SK-N-SH (cell line): Measurements from ENCODE around the gene PIAS4. TPM values are rescaled to one million over a fixed set of nuclear protein-coding genes. Genes with fewer than 3 reads are reported as not detected.

Experiments used
- CTCF ChIA-PET: fragments of 300-600, 350-600 bp; formaldehyde crosslinking; extraction: SDS; loops from one replicate; lab custom pipeline; 2021; lab: Yijun Ruan, JAX
- POLR2A ChIA-PET: fragments of 350-600 bp; sonication (Branson Sonifier 250); formaldehyde crosslinking; extraction: SDS; loops from one replicate; lab custom pipeline; 2020; ENCODE audit warnings: antibody characterized with exemption, inconsistent platforms; lab: Yijun Ruan, JAX
- DNase-seq: peaks from one replicate; pipeline ENCODE4 v3.0.0; 2012
- H2AFZ ChIP-seq: fragments of 200-600 bp; sonication (generic); 2 replicates; pipeline ENCODE4 v1.8.1; 2016; ENCODE audit warnings: antibody characterized with exemption, mild to moderate bottlenecking, low read depth
- H3F3A ChIP-seq: fragments of 200-600 bp; sonication (generic); replicated peaks from 2 replicates; pipeline ENCODE3; 2016; ENCODE audit warnings: antibody characterized with exemption, mild to moderate bottlenecking; ENCODE audit not compliant: insufficient read depth
- H3K27ac ChIP-seq, 2 experiments: fragments of 200-500 bp in 1 of 2; fragments of 200-600 bp in 1 of 2; sonication (Bioruptor generic) in 1 of 2; sonication (generic), shearing (Covaris generic) in 1 of 2; 2 replicates each; pipeline versions ENCODE4 v1.5.1 to v1.6.1; 2014 to 2016; ENCODE audit warnings: low read depth in 2 of 2, inconsistent platforms in 1 of 2, low read length in 1 of 2, mild to moderate bottlenecking in 1 of 2, mixed read lengths in 1 of 2
- H3K27me3 ChIP-seq: fragments of 200-600 bp; sonication (generic), shearing (Covaris generic); 2 replicates; pipeline ENCODE4 v1.6.1; 2016; ENCODE audit warnings: mixed run types; ENCODE audit not compliant: insufficient read depth
- H3K36me3 ChIP-seq, 2 experiments: fragments of 200-500 bp in 1 of 2; fragments of 200-600 bp in 1 of 2; sonication (Bioruptor generic) in 1 of 2; sonication (generic) in 1 of 2; replicated peaks in 1 of 2; 2 replicates each; pipeline versions ENCODE3 to v1.5.1; 2014 to 2016; ENCODE audit warnings: low read length in 1 of 2, mild to moderate bottlenecking in 1 of 2; ENCODE audit not compliant: insufficient read depth in 2 of 2, control insufficient read depth in 1 of 2
- H3K4me1 ChIP-seq, 2 experiments: fragments of 200-500 bp in 1 of 2; fragments of 200-600 bp in 1 of 2; sonication (Bioruptor generic) in 1 of 2; sonication (generic), shearing (Covaris generic) in 1 of 2; 2 replicates each; pipeline versions ENCODE4 v1.5.1 to v1.6.1; 2014 to 2016; ENCODE audit warnings: low read depth in 1 of 2, low read length in 1 of 2, mixed run types in 1 of 2; ENCODE audit not compliant: insufficient read depth in 2 of 2, control insufficient read depth in 1 of 2
- H3K4me2 ChIP-seq: fragments of 200-600 bp; sonication (generic), shearing (Covaris generic); 2 replicates; pipeline ENCODE4 v1.6.1; 2017; ENCODE audit warnings: mixed run types
- H3K4me3 ChIP-seq, 2 experiments: fragments of 200-500 bp in 1 of 2; fragments of 200-600 bp in 1 of 2; sonication (Bioruptor generic) in 1 of 2; sonication (generic), shearing (Covaris generic) in 1 of 2; 2 replicates each; pipeline versions ENCODE4 v1.5.1 to v1.8.1; 2014 to 2016; ENCODE audit warnings: low read depth in 2 of 2, inconsistent platforms in 1 of 2, low read length in 1 of 2, mild to moderate bottlenecking in 1 of 2, mixed read lengths in 1 of 2, moderate library complexity in 1 of 2
- H3K79me2 ChIP-seq: fragments of 200-600 bp; sonication (generic); 2 replicates; pipeline ENCODE4 v1.8.1; 2017; ENCODE audit warnings: mild to moderate bottlenecking; ENCODE audit not compliant: insufficient read depth
- H3K9ac ChIP-seq: fragments of 200-600 bp; sonication (generic); 2 replicates; pipeline ENCODE4 v1.6.1; 2017; ENCODE audit warnings: mixed run types
- H3K9me2 ChIP-seq: fragments of 200-600 bp; sonication (generic); 2 replicates; pipeline ENCODE4 v1.6.1; 2017; ENCODE audit warnings: mixed run types
- H3K9me3 ChIP-seq: fragments of 200-600 bp; sonication (generic); 2 replicates; pipeline ENCODE4 v1.6.1; 2017; ENCODE audit warnings: mixed run types, mild to moderate bottlenecking, moderate library complexity
- H4K20me1 ChIP-seq: fragments of 200-600 bp; sonication (generic); 2 replicates; pipeline ENCODE4 v1.6.1; 2017; ENCODE audit warnings: mild to moderate bottlenecking, mixed run types; ENCODE audit not compliant: insufficient read depth
- CHD2 ChIP-seq: fragments of 150-350 bp; IDR thresholded peaks from 2 replicates; pipeline ENCODE4 v1.6.1; 2018; ENCODE audit warnings: low read length; ENCODE audit not compliant: partially characterized antibody
- EZH2phosphoT487 ChIP-seq: fragments of 200-600 bp; sonication (generic); IDR thresholded peaks from 2 replicates; pipeline ENCODE4 v1.6.1; 2017; ENCODE audit warnings: low read depth, mixed run types, mild to moderate bottlenecking, antibody characterized with exemption, moderate library complexity, borderline replicate concordance
- FOSL2 ChIP-seq: IDR thresholded peaks from 2 replicates; pipeline ENCODE4 v1.4.0; 2012; ENCODE audit warnings: low read depth, mild to moderate bottlenecking, moderate library complexity, borderline replicate concordance
- MEF2A ChIP-seq: IDR thresholded peaks from 2 replicates; pipeline ENCODE4 v1.4.0; 2012; ENCODE audit warnings: low read depth, borderline replicate concordance
- MXI1 ChIP-seq: IDR thresholded peaks from 2 replicates; pipeline ENCODE4 v1.6.1; 2012; ENCODE audit warnings: mild to moderate bottlenecking, low read depth, low read length, improper control_type of control experiment
- NFIC ChIP-seq: IDR thresholded peaks from 2 replicates; pipeline ENCODE4 v1.4.0; 2012; ENCODE audit warnings: borderline replicate concordance
- NRF1 ChIP-seq: IDR thresholded peaks from 2 replicates; pipeline ENCODE4 v1.6.1; 2012; ENCODE audit warnings: low read depth, mild to moderate bottlenecking, low read length
- POLR2AphosphoS5 ChIP-seq: IDR thresholded peaks from 2 replicates; pipeline ENCODE4 v1.6.1; 2012; ENCODE audit warnings: low read depth, low read length
- RFX5 ChIP-seq: IDR thresholded peaks from 2 replicates; pipeline ENCODE4 v1.6.1; 2012; ENCODE audit warnings: mild to moderate bottlenecking, improper control_type of control experiment, low read length
- RXRA ChIP-seq: IDR thresholded peaks from 2 replicates; pipeline ENCODE4 v1.4.0; 2012; ENCODE audit warnings: low read depth, mild to moderate bottlenecking, borderline replicate concordance
- SIN3A ChIP-seq: IDR thresholded peaks from 2 replicates; pipeline ENCODE4 v1.6.1; 2012; ENCODE audit warnings: low read depth, mild to moderate bottlenecking, low read length, moderate library complexity, borderline replicate concordance
- SMC3 ChIP-seq: IDR thresholded peaks from 2 replicates; pipeline ENCODE4 v1.6.1; 2012; ENCODE audit warnings: low read depth, low read length, improper control_type of control experiment
- TAF1 ChIP-seq: IDR thresholded peaks from 2 replicates; pipeline ENCODE4 v1.6.1; 2012; ENCODE audit warnings: low read depth, mild to moderate bottlenecking, low read length, moderate library complexity, borderline replicate concordance
- YY1 ChIP-seq: IDR thresholded peaks from 2 replicates; pipeline ENCODE4 v1.4.0; 2012; ENCODE audit warnings: low read depth, mild to moderate bottlenecking
- WGBS: methylation state at CpG from one replicate; pipeline ENCODE4 v1.1.6; 2017; ENCODE audit warnings: low lambda C conversion rate; 5-methylcytosine and 5-hydroxymethylcytosine counted together
- polyA plus RNA-seq, 3 experiments: library from polyadenylated mRNA; depleted of rRNA; stranded (reverse); fragments of >200 nt; gene quantifications; 2 replicates each; pipeline ENCODE4 v1.2.3, GENCODE V29; 2012
- TF ChIP-seq, protein P1 (sequence below): IDR thresholded peaks from 2 replicates; pipeline ENCODE4 v1.4.0; 2012; ENCODE audit warnings: low read depth, borderline replicate concordance
- TF ChIP-seq, protein P2 (sequence below): fragments of 150-350 bp; IDR thresholded peaks from 2 replicates; pipeline ENCODE4 v1.6.1; 2017; ENCODE audit warnings: antibody characterized with exemption, low read length, low read depth, borderline replicate concordance
- TF ChIP-seq, protein P3 (sequence below): IDR thresholded peaks from 2 replicates; pipeline ENCODE4 v1.6.1; 2012; ENCODE audit warnings: mild to moderate bottlenecking, low read depth, low read length, moderate library complexity
- TF ChIP-seq, protein P4 (sequence below): fragments of 200-600 bp; sonication (generic); IDR thresholded peaks from 2 replicates; pipeline ENCODE4 v1.6.1; 2017; ENCODE audit warnings: antibody characterized with exemption, mild to moderate bottlenecking, moderate library complexity

The PIAS4 gene
- polyA plus RNA-seq, 1 of the 3 experiments (the other 2 are of a cell fraction) = 14.1 TPM

DNA sequence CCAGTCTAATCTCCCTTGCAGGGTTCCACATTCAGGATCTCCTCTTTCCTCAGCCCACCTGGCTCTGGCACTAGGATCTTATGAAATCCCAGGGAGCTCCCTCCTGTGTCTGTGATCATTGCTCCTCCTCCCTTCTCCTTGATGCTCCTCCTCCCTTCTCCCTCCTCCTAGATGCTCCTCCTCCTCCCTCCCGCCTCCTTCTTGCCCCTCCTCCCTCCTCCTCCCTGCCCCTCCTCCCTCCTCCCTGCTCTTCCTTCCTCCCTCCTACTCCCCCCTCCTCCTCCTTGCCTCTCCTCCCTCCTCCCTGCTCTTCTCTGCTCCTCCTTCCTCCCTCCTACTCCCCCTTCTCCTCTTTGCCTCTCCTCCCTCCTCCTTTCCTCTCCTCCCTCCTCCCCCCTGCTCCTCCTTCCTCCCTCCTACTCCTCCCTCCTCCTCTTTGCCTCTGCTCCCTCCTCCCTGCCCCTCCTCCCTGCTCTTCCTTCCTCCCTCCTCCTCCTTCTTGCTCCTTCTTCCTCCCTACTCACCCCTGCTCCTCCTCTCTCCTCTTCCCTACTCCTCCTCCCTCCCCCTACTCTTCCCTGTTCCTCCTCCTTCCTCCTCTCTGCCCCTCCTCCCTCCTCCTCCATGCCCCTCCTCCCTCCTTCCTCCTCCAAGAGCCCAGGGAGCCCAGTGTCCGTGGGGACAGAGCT, 74.0 kb downstream of the PIAS4 start:
- Histone ChIP-seq H3K27me3 (no peaks in the 10 kb centered on the region), H2AFZ (no peak overlapping the region), H3K36me3 (no peaks in the 10 kb centered on the region), H3K9me2 (no peaks in the 10 kb centered on the region), H3K9ac (no peak overlapping the region), H3F3A (no peaks in the 10 kb centered on the region), H3K4me1 (no peaks in the 10 kb centered on the region), H3K4me3 (no peak overlapping the region), H3K4me2 (no peak overlapping the region), H3K27ac (no peak overlapping the region), H3K9me3 (no peaks in the 10 kb centered on the region), H3K79me2 (no peaks in the 10 kb centered on the region), H4K20me1 (no peaks in the 10 kb centered on the region)
- TF ChIP-seq SMC3 (no peak), YY1 (no peak), TAF1 (no peak), RFX5 (no peak), NFIC (no peak), MEF2A (no peak), CHD2 (no peak), RXRA (no peak), POLR2AphosphoS5 (no peak), SIN3A (no peak)
- TF ChIP-seq, protein P1, sequence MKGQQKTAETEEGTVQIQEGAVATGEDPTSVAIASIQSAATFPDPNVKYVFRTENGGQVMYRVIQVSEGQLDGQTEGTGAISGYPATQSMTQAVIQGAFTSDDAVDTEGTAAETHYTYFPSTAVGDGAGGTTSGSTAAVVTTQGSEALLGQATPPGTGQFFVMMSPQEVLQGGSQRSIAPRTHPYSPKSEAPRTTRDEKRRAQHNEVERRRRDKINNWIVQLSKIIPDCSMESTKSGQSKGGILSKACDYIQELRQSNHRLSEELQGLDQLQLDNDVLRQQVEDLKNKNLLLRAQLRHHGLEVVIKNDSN = no peak
- TF ChIP-seq, protein P2, sequence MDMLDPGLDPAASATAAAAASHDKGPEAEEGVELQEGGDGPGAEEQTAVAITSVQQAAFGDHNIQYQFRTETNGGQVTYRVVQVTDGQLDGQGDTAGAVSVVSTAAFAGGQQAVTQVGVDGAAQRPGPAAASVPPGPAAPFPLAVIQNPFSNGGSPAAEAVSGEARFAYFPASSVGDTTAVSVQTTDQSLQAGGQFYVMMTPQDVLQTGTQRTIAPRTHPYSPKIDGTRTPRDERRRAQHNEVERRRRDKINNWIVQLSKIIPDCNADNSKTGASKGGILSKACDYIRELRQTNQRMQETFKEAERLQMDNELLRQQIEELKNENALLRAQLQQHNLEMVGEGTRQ = no peak
- CTCF ChIA-PET = interaction anchor here (2.1 kb wide), 1 partner anchor 96 kb away, joined by 6 read pairs; the partner anchor contains the start of gene EEF2
- DNase-seq = no peak
- POLR2A ChIA-PET = interaction anchor here (1.4 to 1.6 kb wide), 2 partner anchors 10 to 13 kb away, joined by 3 read pairs; no protein-coding TSS in a partner anchor
- 28% methylated on average over 2 of the region's 2 CpGs for WGBS

DNA sequence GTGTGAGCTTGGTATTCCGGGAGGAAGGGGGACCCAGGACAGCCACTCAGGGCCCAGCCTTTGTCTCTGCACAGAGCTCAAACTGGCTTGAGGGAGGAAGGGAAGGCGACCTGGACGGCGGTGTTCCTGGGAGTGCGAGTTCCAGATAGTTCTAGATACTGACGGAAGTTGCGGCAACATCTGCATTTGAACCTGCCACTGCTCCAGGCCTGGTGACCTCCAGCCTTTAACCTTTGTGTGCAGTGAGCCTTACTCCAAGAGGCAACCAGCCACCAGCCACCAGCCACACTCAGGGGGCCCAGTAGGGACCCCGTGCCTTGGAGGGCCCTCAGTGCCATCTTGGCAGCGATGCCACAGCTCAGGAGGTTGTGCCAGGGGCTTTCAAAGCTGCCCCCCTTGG, 74.6 kb downstream of the PIAS4 start:
- Histone ChIP-seq H3K4me1 (no peaks in the 10 kb centered on the region), H3K4me3 (no peak overlapping the region), H3K79me2 (no peaks in the 10 kb centered on the region), H3K9ac (no peak overlapping the region), H4K20me1 (no peaks in the 10 kb centered on the region), H2AFZ (no peak overlapping the region), H3K9me3 (no peaks in the 10 kb centered on the region), H3K27ac (no peak overlapping the region), H3K27me3 (no peaks in the 10 kb centered on the region), H3K36me3 (no peaks in the 10 kb centered on the region), H3K4me2 (no peak overlapping the region), H3K9me2 (no peaks in the 10 kb centered on the region), H3F3A (no peaks in the 10 kb centered on the region)
- ChIA-PET POLR2A (interaction anchor here (1.4 to 1.6 kb wide), 2 partner anchors 9 to 13 kb away, joined by 3 read pairs; no protein-coding TSS in a partner anchor), CTCF (interaction anchor here (0.7 to 2.1 kb wide), 2 partner anchors 11 to 96 kb away, joined by 3 to 6 read pairs; partner anchors contain the start of gene EEF2)
- no peak for DNase-seq
- 93% methylated on average over 9 of the region's 9 CpGs for WGBS
- TF ChIP-seq, protein P3, sequence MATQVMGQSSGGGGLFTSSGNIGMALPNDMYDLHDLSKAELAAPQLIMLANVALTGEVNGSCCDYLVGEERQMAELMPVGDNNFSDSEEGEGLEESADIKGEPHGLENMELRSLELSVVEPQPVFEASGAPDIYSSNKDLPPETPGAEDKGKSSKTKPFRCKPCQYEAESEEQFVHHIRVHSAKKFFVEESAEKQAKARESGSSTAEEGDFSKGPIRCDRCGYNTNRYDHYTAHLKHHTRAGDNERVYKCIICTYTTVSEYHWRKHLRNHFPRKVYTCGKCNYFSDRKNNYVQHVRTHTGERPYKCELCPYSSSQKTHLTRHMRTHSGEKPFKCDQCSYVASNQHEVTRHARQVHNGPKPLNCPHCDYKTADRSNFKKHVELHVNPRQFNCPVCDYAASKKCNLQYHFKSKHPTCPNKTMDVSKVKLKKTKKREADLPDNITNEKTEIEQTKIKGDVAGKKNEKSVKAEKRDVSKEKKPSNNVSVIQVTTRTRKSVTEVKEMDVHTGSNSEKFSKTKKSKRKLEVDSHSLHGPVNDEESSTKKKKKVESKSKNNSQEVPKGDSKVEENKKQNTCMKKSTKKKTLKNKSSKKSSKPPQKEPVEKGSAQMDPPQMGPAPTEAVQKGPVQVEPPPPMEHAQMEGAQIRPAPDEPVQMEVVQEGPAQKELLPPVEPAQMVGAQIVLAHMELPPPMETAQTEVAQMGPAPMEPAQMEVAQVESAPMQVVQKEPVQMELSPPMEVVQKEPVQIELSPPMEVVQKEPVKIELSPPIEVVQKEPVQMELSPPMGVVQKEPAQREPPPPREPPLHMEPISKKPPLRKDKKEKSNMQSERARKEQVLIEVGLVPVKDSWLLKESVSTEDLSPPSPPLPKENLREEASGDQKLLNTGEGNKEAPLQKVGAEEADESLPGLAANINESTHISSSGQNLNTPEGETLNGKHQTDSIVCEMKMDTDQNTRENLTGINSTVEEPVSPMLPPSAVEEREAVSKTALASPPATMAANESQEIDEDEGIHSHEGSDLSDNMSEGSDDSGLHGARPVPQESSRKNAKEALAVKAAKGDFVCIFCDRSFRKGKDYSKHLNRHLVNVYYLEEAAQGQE = no peak
- TF ChIP-seq EZH2phosphoT487 (no peak), NRF1 (no peak), FOSL2 (no peak), MXI1 (no peak), CHD2 (no peak), SIN3A (no peak)
- TF ChIP-seq, protein P1 = no peak
- TF ChIP-seq, protein P4, sequence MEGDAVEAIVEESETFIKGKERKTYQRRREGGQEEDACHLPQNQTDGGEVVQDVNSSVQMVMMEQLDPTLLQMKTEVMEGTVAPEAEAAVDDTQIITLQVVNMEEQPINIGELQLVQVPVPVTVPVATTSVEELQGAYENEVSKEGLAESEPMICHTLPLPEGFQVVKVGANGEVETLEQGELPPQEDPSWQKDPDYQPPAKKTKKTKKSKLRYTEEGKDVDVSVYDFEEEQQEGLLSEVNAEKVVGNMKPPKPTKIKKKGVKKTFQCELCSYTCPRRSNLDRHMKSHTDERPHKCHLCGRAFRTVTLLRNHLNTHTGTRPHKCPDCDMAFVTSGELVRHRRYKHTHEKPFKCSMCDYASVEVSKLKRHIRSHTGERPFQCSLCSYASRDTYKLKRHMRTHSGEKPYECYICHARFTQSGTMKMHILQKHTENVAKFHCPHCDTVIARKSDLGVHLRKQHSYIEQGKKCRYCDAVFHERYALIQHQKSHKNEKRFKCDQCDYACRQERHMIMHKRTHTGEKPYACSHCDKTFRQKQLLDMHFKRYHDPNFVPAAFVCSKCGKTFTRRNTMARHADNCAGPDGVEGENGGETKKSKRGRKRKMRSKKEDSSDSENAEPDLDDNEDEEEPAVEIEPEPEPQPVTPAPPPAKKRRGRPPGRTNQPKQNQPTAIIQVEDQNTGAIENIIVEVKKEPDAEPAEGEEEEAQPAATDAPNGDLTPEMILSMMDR = no peak
